WTC11 (cell line): Measurements from ENCODE around the gene PRODH.
"Not testable (repeated sequence)": the region's sequence is repeated elsewhere in the genome, so short reads cannot be mapped to it uniquely, and the experiment has no call there.

Experiments used
- CTCF ChIP-seq: fragments of 200-600 bp; IDR thresholded peaks from 2 replicates; pipeline ENCODE4 v1.8.0; 2022; ENCODE audit warnings: antibody characterized with exemption
- GABPB1 ChIP-seq: sonication (generic); formaldehyde crosslinking; IDR thresholded peaks from 2 replicates; pipeline ENCODE4 v1.8.1; 2023; ENCODE audit warnings: mild to moderate bottlenecking, missing genetic modification reagents
- TEAD1 ChIP-seq: sonication (generic); formaldehyde crosslinking; IDR thresholded peaks from 2 replicates; pipeline ENCODE4 v1.8.0; 2022; ENCODE audit warnings: mild to moderate bottlenecking, missing genetic modification reagents
- ZNF281 ChIP-seq: sonication (generic); formaldehyde crosslinking; IDR thresholded peaks from 2 replicates; pipeline ENCODE4 v1.8.0; 2023; ENCODE audit warnings: mild to moderate bottlenecking, missing genetic modification reagents
- ZNF396 ChIP-seq: fragments of 250-450 bp; sonication (Bioruptor Pico); IDR thresholded peaks from 2 replicates; pipeline ENCODE4 v1.8.0; 2021; ENCODE audit warnings: mild to moderate bottlenecking, moderate library complexity, borderline replicate concordance

DNA sequence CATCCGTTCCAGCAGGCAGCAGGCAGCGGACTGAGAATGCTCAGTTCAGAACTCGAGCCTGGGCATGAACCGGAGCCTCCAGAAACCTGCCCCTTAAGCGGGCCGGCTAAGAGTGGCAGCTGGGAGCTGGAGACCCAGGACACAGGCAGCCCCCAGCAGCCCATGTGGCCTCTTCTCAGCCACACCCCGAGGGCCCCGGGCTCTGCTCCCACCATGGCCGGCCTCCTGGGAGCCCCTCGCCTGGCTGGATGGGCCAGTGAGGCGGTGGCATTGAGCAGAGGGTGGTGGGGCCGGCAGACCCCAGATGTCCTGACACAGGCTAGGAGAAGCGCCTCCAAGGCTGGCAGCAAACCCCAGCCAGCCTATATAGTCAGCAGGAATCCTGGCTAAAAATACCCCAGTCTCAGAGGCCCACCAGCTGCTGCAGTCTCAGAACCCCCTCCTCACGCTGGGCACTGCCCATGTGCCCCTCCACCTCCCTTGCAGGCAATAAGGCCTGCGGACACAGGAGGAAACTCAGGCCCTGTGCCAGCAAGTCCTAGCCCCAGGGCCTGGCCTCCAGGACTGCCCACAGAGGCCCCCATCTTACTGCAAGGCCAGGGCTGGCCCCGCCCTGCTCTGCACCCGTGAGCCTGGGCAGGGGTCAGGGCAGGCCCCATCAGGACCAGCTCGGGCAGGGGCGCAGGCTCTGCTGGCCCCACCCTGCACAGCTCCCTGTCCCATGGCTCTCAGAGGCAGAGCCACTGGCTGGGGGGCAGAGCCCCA, 28.6 kb upstream of the PRODH start:
- not testable (repeated sequence) for TF ChIP-seq CTCF; GABPB1; ZNF281 (CRISPR knock-in tag); ZNF396 (CRISPR knock-in tag); TEAD1 (CRISPR knock-in tag)
